Measurements from ENCODE around the gene NEU4. TPM values are rescaled to one million over a fixed set of nuclear protein-coding genes. Genes with fewer than 3 reads are reported as not detected.

Gene NEU4
- total RNA-seq, 1 experiment from 2014 or later = 2.2 TPM

- TF ChIP-seq, protein P1, sequence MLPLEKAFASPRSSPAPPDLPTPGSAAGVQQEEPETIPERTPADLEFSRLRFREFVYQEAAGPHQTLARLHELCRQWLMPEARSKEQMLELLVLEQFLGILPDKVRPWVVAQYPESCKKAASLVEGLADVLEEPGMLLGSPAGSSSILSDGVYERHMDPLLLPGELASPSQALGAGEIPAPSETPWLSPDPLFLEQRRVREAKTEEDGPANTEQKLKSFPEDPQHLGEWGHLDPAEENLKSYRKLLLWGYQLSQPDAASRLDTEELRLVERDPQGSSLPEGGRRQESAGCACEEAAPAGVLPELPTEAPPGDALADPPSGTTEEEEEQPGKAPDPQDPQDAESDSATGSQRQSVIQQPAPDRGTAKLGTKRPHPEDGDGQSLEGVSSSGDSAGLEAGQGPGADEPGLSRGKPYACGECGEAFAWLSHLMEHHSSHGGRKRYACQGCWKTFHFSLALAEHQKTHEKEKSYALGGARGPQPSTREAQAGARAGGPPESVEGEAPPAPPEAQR (CRISPR knock-in tag; IDR thresholded peaks at IDR 0.05) = no peak
- TF ChIP-seq NFE2L1 (CRISPR knock-in tag; IDR thresholded peaks at IDR 0.05) (no peak), SOX15 (CRISPR knock-in tag; IDR thresholded peaks at IDR 0.05) (no peak), ZNF232 (CRISPR knock-in tag; IDR thresholded peaks at IDR 0.05) (no peak), ATF1 (CRISPR knock-in tag; IDR thresholded peaks at IDR 0.05) (no peak), NR1H2 (CRISPR knock-in tag; IDR thresholded peaks at IDR 0.05) (no peak), MAX (CRISPR knock-in tag; IDR thresholded peaks at IDR 0.05) (no peak)
- TF ChIP-seq, protein P2, sequence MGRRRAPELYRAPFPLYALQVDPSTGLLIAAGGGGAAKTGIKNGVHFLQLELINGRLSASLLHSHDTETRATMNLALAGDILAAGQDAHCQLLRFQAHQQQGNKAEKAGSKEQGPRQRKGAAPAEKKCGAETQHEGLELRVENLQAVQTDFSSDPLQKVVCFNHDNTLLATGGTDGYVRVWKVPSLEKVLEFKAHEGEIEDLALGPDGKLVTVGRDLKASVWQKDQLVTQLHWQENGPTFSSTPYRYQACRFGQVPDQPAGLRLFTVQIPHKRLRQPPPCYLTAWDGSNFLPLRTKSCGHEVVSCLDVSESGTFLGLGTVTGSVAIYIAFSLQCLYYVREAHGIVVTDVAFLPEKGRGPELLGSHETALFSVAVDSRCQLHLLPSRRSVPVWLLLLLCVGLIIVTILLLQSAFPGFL (CRISPR knock-in tag; IDR thresholded peaks at IDR 0.05; ENCODE audit: borderline replicate concordance) = no peak
- TF ChIP-seq, protein P3, sequence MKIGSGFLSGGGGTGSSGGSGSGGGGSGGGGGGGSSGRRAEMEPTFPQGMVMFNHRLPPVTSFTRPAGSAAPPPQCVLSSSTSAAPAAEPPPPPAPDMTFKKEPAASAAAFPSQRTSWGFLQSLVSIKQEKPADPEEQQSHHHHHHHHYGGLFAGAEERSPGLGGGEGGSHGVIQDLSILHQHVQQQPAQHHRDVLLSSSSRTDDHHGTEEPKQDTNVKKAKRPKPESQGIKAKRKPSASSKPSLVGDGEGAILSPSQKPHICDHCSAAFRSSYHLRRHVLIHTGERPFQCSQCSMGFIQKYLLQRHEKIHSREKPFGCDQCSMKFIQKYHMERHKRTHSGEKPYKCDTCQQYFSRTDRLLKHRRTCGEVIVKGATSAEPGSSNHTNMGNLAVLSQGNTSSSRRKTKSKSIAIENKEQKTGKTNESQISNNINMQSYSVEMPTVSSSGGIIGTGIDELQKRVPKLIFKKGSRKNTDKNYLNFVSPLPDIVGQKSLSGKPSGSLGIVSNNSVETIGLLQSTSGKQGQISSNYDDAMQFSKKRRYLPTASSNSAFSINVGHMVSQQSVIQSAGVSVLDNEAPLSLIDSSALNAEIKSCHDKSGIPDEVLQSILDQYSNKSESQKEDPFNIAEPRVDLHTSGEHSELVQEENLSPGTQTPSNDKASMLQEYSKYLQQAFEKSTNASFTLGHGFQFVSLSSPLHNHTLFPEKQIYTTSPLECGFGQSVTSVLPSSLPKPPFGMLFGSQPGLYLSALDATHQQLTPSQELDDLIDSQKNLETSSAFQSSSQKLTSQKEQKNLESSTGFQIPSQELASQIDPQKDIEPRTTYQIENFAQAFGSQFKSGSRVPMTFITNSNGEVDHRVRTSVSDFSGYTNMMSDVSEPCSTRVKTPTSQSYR (CRISPR knock-in tag; IDR thresholded peaks at IDR 0.05) = no peak
Observed at GRCh38 chr2:241852981-241853631, 44.1 kb downstream of the NEU4 start (continued).

DNA sequence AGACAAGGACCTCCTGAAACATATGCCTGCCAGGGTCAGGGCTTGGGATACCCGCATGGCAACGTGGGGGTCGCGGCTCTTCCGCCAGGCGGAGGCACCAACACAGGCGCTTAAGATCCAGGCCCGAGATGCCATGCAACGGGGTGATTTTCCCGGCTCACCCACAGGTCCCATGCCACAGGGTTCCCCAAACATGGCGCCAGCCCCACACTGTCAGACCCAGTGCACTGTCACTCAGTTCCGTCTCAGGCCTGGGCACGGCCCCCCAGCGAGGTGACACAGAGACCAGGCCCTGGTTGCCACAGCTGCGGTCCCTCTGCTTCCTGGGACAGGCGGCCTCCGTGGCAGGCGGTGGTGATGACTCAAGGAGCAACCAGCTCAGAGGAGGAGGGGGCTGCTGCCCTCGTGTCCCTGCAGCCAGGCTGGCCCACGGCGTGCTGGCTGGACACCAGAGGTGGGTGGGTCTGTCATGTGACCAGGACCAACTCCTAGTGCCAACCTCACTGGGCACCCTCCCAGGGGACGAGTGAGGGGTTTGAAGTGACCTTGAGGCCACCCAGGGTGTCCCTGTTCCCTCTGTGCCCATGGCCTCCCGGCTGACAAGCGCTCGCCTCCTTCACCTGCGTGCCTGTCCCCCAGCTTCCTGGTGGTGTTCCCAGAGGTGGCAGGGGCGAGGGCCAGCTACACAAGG is 44.8 kb downstream of the NEU4 start:
- Mint-ChIP-seq H3K36me3 (no peaks in the 10 kb centered on the region), H3K4me3 (no peak overlapping the region), H3K4me1 (no peaks in the 10 kb centered on the region), H3K27me3 (ENCODE audit: low read depth) (no peaks in the 10 kb centered on the region), H3K27ac (no peak overlapping the region), H3K9me3 (no peaks in the 10 kb centered on the region)
- no peak for TF ChIP-seq MYBL2 (CRISPR knock-in tag; IDR thresholded peaks at IDR 0.05)
- no peak for TF ChIP-seq ZNF425 (CRISPR knock-in tag; conservative IDR thresholded peaks at IDR 0.05)
- no peak for TF ChIP-seq ATF1 (CRISPR knock-in tag; IDR thresholded peaks at IDR 0.05)
- TF ChIP-seq RELA (CRISPR knock-in tag; IDR thresholded peaks at IDR 0.05; ENCODE audit: borderline replicate concordance) = no peak
- no peak for TF ChIP-seq IRF2 (CRISPR knock-in tag; IDR thresholded peaks at IDR 0.05; ENCODE audit: borderline replicate concordance, low read depth)
- TF ChIP-seq FOXP1 (CRISPR knock-in tag; IDR thresholded peaks at IDR 0.05; ENCODE audit: borderline replicate concordance) = no peak
- TF ChIP-seq TP53 (CRISPR knock-in tag; IDR thresholded peaks at IDR 0.05) = no peak
- TF ChIP-seq ZNF138 (CRISPR knock-in tag; conservative IDR thresholded peaks at IDR 0.05) = no peak
- no peak for TF ChIP-seq FOXK1 (CRISPR knock-in tag; IDR thresholded peaks at IDR 0.05)
- ChIA-PET POLR2A (no interaction called here), CTCF (no interaction called here)
- DNase-seq (ENCODE audit: low spot score) (no peak), ATAC-seq (no peak)
